ENCODE data around the gene SEMA4D. TPM values are rescaled to one million over a fixed set of nuclear protein-coding genes. Genes with fewer than 3 reads are reported as not detected.
A peak's percentile ranks its signal among the peaks of the same experiment; 100 is the strongest.

Gene SEMA4D
- total and polyA plus RNA-seq, 12 donors, result 3.5 to 57.0 (median 26.7) TPM

DNA sequence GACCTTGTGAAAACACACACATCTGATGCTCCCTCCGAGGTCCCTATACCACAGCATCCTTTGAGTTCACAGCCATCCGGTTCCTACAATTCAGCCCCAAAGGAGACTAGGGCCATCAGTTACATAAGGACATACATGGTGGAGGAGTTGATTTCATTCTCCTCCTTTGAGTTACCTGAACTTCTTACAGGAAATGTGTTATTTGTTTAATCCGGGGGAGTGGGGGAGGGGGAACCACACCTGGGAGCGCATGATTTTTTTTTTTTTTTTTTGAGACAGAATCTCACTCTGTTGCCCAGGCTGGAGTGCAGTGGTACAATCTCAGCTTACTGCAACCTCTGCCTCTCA, 30.7 kb downstream of the SEMA4D start:
- H3K27me3 ChIP-seq, result no peaks in the 10 kb centered on the region
- H3K27ac ChIP-seq, result no peak overlapping the region
- no peaks in the 10 kb centered on the region for H3K9me3 ChIP-seq (replicated peaks in 1 of 3)
- H3K4me3 ChIP-seq, result no peak overlapping the region
- H3K4me1 ChIP-seq (replicated peaks in 1 of 2), result peaks cover 7 to 22% of the 10 kb centered on the region in 2 donors
- 82 to 90% (median 88%) methylated on average over 4 of the region's 4 CpGs for WGBS, 4 donors
- no peak for DNase-seq
- intact Hi-C loops (cut with DNase I), result no loop called here
- TF ChIP-seq, protein P1, sequence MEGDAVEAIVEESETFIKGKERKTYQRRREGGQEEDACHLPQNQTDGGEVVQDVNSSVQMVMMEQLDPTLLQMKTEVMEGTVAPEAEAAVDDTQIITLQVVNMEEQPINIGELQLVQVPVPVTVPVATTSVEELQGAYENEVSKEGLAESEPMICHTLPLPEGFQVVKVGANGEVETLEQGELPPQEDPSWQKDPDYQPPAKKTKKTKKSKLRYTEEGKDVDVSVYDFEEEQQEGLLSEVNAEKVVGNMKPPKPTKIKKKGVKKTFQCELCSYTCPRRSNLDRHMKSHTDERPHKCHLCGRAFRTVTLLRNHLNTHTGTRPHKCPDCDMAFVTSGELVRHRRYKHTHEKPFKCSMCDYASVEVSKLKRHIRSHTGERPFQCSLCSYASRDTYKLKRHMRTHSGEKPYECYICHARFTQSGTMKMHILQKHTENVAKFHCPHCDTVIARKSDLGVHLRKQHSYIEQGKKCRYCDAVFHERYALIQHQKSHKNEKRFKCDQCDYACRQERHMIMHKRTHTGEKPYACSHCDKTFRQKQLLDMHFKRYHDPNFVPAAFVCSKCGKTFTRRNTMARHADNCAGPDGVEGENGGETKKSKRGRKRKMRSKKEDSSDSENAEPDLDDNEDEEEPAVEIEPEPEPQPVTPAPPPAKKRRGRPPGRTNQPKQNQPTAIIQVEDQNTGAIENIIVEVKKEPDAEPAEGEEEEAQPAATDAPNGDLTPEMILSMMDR (IDR thresholded peaks at IDR 0.05), result no peak
- no peak for TF ChIP-seq POLR2A (IDR thresholded peaks at IDR 0.05)
- H3K36me3 ChIP-seq (replicated peaks in 1 of 2), result no peaks in the 10 kb centered on the region

DNA sequence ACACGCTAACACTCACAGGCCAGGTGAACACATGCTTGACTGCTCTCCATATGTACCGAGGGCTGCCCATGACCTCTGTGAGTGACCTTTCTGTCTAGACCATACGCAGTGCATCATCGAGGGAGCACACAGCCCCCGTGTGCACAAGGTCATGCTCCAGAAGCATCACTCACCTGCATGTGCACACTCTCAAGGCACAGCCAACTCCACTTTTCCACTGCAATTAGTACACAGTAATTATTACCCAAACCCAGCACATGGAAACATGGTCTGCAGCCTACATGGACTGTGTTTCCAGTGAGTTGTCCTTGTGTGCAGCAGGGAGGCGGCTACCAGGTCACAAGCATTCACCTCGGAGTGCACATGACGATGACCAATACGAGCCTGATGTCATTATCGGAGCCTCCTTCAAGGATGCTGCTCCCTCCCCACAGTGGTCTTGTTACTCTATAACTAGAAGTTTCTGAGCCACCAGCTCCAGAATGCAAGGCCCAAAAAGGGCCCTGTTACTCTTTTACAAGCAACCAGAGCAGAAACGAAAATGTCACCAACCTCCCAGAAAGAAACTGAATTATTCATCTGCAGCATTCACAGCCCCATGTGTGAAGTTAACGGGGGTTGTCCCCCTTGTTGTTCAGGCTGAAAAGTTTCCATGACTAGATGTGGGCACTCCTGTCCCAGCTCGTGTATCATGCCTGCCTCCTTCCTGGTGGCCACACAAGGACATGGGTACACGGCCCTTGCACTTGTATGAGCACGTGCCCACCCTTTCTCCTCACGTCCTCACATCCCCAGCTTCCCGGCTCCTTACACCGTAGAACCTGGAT, 31.2 kb downstream of the SEMA4D start:
- intact Hi-C loops (cut with DNase I), result no loop called here
- H3K27me3 ChIP-seq, result no peaks in the 10 kb centered on the region
- peak overlapping the region in 1 of 5 donors; percentile 45 for H3K27ac ChIP-seq
- H3K9me3 ChIP-seq (replicated peaks in 1 of 3), result no peaks in the 10 kb centered on the region
- H3K36me3 ChIP-seq (replicated peaks in 1 of 2), result no peaks in the 10 kb centered on the region
- peaks cover 7 to 22% of the 10 kb centered on the region in 2 donors for H3K4me1 ChIP-seq (replicated peaks in 1 of 2)
- 66 to 72% (median 68%) methylated on average over 10 to 18 of the region's 18 CpGs for WGBS, 4 donors
- no peak for TF ChIP-seq POLR2A (IDR thresholded peaks at IDR 0.05)
- TF ChIP-seq, protein P1 (IDR thresholded peaks at IDR 0.05), result no peak
- H3K4me3 ChIP-seq, result no peak overlapping the region
- DNase-seq, result peak in 3 of 7 donors; percentile 40 to 41 (median 40)

GRCh38 chr9:89465726-89466308, 32.1 kb downstream of the SEMA4D start:
- intact Hi-C loops (cut with DNase I), result no loop called here

GRCh38 chr9:89465001-89465451, 32.9 kb downstream of the SEMA4D start:
- Histone ChIP-seq H3K4me3 (no peak overlapping the region), H3K27me3 (no peaks in the 10 kb centered on the region), H3K9me3 (replicated peaks in 1 of 3) (no peaks in the 10 kb centered on the region), H3K4me1 (replicated peaks in 1 of 2) (peaks cover 7 to 20% of the 10 kb centered on the region in 2 donors), H3K36me3 (replicated peaks in 1 of 2) (no peaks in the 10 kb centered on the region), H3K27ac (peak overlapping the region in 1 of 5 donors; percentile 58)
- intact Hi-C loops (cut with DNase I), result no loop called here
- TF ChIP-seq POLR2A (IDR thresholded peaks at IDR 0.05), result no peak
- DNase-seq, result no peak
- WGBS, 4 donors, result 68 to 78% (median 70%) methylated on average over 7 of the region's 7 CpGs

More at GRCh38 chr9:89465726-89466308, 32.1 kb downstream of the SEMA4D start:
- H3K36me3 ChIP-seq (replicated peaks in 1 of 2), result no peaks in the 10 kb centered on the region
- no peak overlapping the region for H3K4me3 ChIP-seq
- no peaks in the 10 kb centered on the region for H3K27me3 ChIP-seq
- no peak for DNase-seq
- 90 to 96% (median 93%) methylated on average over 9 to 10 of the region's 10 CpGs for WGBS, 4 donors
- peaks cover 7 to 22% of the 10 kb centered on the region in 2 donors for H3K4me1 ChIP-seq (replicated peaks in 1 of 2)
- H3K27ac ChIP-seq, result peak overlapping the region in 1 of 5 donors; percentile 45
- TF ChIP-seq, protein P1 (IDR thresholded peaks at IDR 0.05), result no peak
- no peak for TF ChIP-seq POLR2A (IDR thresholded peaks at IDR 0.05)
- no peaks in the 10 kb centered on the region for H3K9me3 ChIP-seq (replicated peaks in 1 of 3)

Data from adrenal gland (tissue), 12 donors.